H9 (cell line): Measurements from ENCODE around the gene VSTM4. TPM values are rescaled to one million over a fixed set of nuclear protein-coding genes. Genes with fewer than 3 reads are reported as not detected.

Experiments
- DNase-seq: peaks from one replicate; pipeline ENCODE4 v3.0.0-alpha.2; 2017
- H2AFZ ChIP-seq: one replicate; pipeline ENCODE4 v1.6.1; 2013; ENCODE audit warnings: mild to moderate bottlenecking, low read length, control low read depth, moderate library complexity
- H2AK5ac ChIP-seq: 2 replicates; pipeline ENCODE4 v1.6.1; 2013; ENCODE audit warnings: low read length, control low read depth, mixed read lengths; ENCODE audit not compliant: insufficient read length
- H2BK120ac ChIP-seq: one replicate; pipeline ENCODE4 v1.6.1; 2013; ENCODE audit warnings: low read depth, mild to moderate bottlenecking, low read length, control low read depth, inconsistent platforms; ENCODE audit not compliant: poor library complexity, severe bottlenecking
- H2BK12ac ChIP-seq: 2 replicates; pipeline ENCODE4 v1.6.1; 2013; ENCODE audit warnings: low read length, control low read depth, mixed read lengths, low read depth; ENCODE audit not compliant: insufficient read length
- H2BK15ac ChIP-seq: 2 replicates; pipeline ENCODE4 v1.6.1; 2013; ENCODE audit warnings: low read depth, low read length, control low read depth
- H2BK20ac ChIP-seq: one replicate; pipeline ENCODE4 v1.6.1; 2013; ENCODE audit warnings: low read depth, mild to moderate bottlenecking, low read length, control low read depth, inconsistent platforms; ENCODE audit not compliant: poor library complexity, severe bottlenecking
- H2BK5ac ChIP-seq: 2 replicates; pipeline ENCODE4 v1.6.1; 2013; ENCODE audit warnings: low read length, control low read depth, mixed read lengths; ENCODE audit not compliant: insufficient read length
- H3K14ac ChIP-seq: 2 replicates; pipeline ENCODE4 v1.6.1; 2013; ENCODE audit warnings: low read length, control low read depth; ENCODE audit not compliant: insufficient read depth
- H3K18ac ChIP-seq: 2 replicates; pipeline ENCODE4 v1.6.1; 2013; ENCODE audit warnings: low read depth, mild to moderate bottlenecking, mixed read lengths, low read length, control low read depth; ENCODE audit not compliant: insufficient read length
- H3K23ac ChIP-seq: 2 replicates; pipeline ENCODE4 v1.6.1; 2013; ENCODE audit warnings: low read length, control low read depth, mixed read lengths, low read depth; ENCODE audit not compliant: insufficient read length
- H3K23me2 ChIP-seq: 2 replicates; pipeline ENCODE4 v1.6.1; 2013; ENCODE audit warnings: low read depth, mild to moderate bottlenecking, mixed read lengths, low read length, control low read depth; ENCODE audit not compliant: insufficient read length, poor library complexity, severe bottlenecking
- H3K27ac ChIP-seq: 2 replicates; pipeline ENCODE4 v1.5.1; 2013; ENCODE audit warnings: low read length, control low read depth, mixed read lengths, low read depth; ENCODE audit not compliant: insufficient read length
- H3K27me3 ChIP-seq: 2 replicates; pipeline ENCODE4 v1.6.1; 2013; ENCODE audit warnings: low read length, control low read depth, inconsistent platforms; ENCODE audit not compliant: insufficient read depth
- H3K4ac ChIP-seq: 2 replicates; pipeline ENCODE4 v1.6.1; 2013; ENCODE audit warnings: low read depth, mild to moderate bottlenecking, control low read depth, inconsistent platforms, low read length, moderate library complexity
- H3K4me1 ChIP-seq: 2 replicates; pipeline ENCODE4 v1.6.1; 2013; ENCODE audit warnings: low read length, control low read depth, inconsistent platforms; ENCODE audit not compliant: insufficient read depth
- H3K4me2 ChIP-seq: 2 replicates; pipeline ENCODE4 v1.6.1; 2013; ENCODE audit warnings: low read length, control low read depth, mixed read lengths; ENCODE audit not compliant: insufficient read length, insufficient read depth
- H3K56ac ChIP-seq: 2 replicates; pipeline ENCODE4 v1.6.1; 2013; ENCODE audit warnings: low read depth, mild to moderate bottlenecking, mixed read lengths, low read length, control low read depth; ENCODE audit not compliant: insufficient read length
- H3K79me1 ChIP-seq: 2 replicates; pipeline ENCODE4 v1.6.1; 2013; ENCODE audit warnings: low read depth, mild to moderate bottlenecking, moderate library complexity, low read length, control low read depth, inconsistent platforms; ENCODE audit not compliant: insufficient read depth, poor library complexity, severe bottlenecking
- H3K79me2 ChIP-seq: 2 replicates; pipeline ENCODE4 v1.6.1; 2013; ENCODE audit warnings: low read length, control low read depth, inconsistent platforms; ENCODE audit not compliant: insufficient read depth
- H3K9ac ChIP-seq: 2 replicates; pipeline ENCODE4 v1.6.1; 2013; ENCODE audit warnings: low read length, control low read depth, mixed read lengths; ENCODE audit not compliant: insufficient read length; ENCODE audit errors: extremely low read depth
- H3K9me3 ChIP-seq: one replicate; pipeline ENCODE4 v1.6.1; 2013; ENCODE audit warnings: low read depth, low read length, inconsistent platforms; ENCODE audit not compliant: control insufficient read depth
- H3T11ph ChIP-seq: one replicate; pipeline ENCODE4 v1.6.1; 2013; ENCODE audit warnings: mild to moderate bottlenecking, low read length, control low read depth, inconsistent platforms
- H4K20me1 ChIP-seq: one replicate; pipeline ENCODE4 v1.6.1; 2013; ENCODE audit not compliant: control insufficient read depth, insufficient read length, insufficient read depth
- H4K5ac ChIP-seq: 2 replicates; pipeline ENCODE4 v1.6.1; 2013; ENCODE audit warnings: low read depth, mild to moderate bottlenecking, mixed read lengths, low read length, control low read depth; ENCODE audit not compliant: insufficient read length
- H4K8ac ChIP-seq: replicated peaks from 2 replicates; pipeline ENCODE4 v1.6.1; 2013; ENCODE audit warnings: low read length, control low read depth, mixed read lengths, low read depth; ENCODE audit not compliant: insufficient read length
- H4K91ac ChIP-seq: 2 replicates; pipeline ENCODE4 v1.6.1; 2013; ENCODE audit warnings: low read depth, mild to moderate bottlenecking, moderate library complexity, mixed read lengths, low read length, control low read depth; ENCODE audit not compliant: insufficient read length
- H3K27ac Mint-ChIP-seq, 3 experiments: 2 replicates in 2 of 3; 3 replicates in 1 of 3; pipeline ENCODE4 v1.8.0; 2020 to 2021; ENCODE audit warnings: mixed read lengths in 3 of 3, mild to moderate bottlenecking in 1 of 3, moderate library complexity in 1 of 3
- H3K27me3 Mint-ChIP-seq: 2 replicates; pipeline ENCODE4 v1.8.0; 2021; ENCODE audit warnings: low read depth, mild to moderate bottlenecking, moderate library complexity, mixed read lengths
- H3K36me3 Mint-ChIP-seq, 3 experiments: 2 replicates in 2 of 3; 3 replicates in 1 of 3; pipeline ENCODE4 v1.8.0; 2020 to 2021; ENCODE audit warnings: low read depth in 3 of 3, mixed read lengths in 3 of 3; ENCODE audit not compliant: insufficient read depth in 1 of 3
- H3K4me1 Mint-ChIP-seq, 2 experiments: 2 replicates each; pipeline ENCODE4 v1.8.0; 2020; ENCODE audit warnings: mixed read lengths in 2 of 2
- H3K4me3 Mint-ChIP-seq, 2 experiments: 2 replicates in 1 of 2; 3 replicates in 1 of 2; pipeline ENCODE4 v1.8.0; 2020 to 2021; ENCODE audit warnings: mild to moderate bottlenecking in 2 of 2, mixed read lengths in 2 of 2, moderate library complexity in 1 of 2
- H3K9me3 Mint-ChIP-seq, 2 experiments: 2 replicates in 1 of 2; 3 replicates in 1 of 2; pipeline ENCODE4 v1.8.0; 2020; ENCODE audit warnings: mild to moderate bottlenecking in 2 of 2, mixed read lengths in 2 of 2, moderate library complexity in 1 of 2
- WGBS: extraction: QIAGEN DNeasy Blood & Tissue Kit; methylation state at CpG from one replicate; pipeline ENCODE4 v1.1.7; 2013; ENCODE audit warnings: missing lambda C conversion rate, low lambda C conversion rate, mixed read lengths; ENCODE audit not compliant: insufficient read length; ENCODE audit errors: extremely low coverage; 5-methylcytosine and 5-hydroxymethylcytosine counted together
- total RNA-seq: library from RNA; stranded (reverse); gene quantifications from 2 replicates; pipeline ENCODE4 v1.2.1, GENCODE V29; 2021
- TF ChIP-seq, protein P1 (sequence below): fragments of 200-600 bp; sonication (generic); conservative IDR thresholded peaks from 3 replicates; pipeline ENCODE4 v1.8.0; 2021; ENCODE audit warnings: antibody characterized with exemption, mild to moderate bottlenecking

Gene VSTM4
- total RNA-seq, 1 experiment from 2014 or later = 0.44 TPM

DNA sequence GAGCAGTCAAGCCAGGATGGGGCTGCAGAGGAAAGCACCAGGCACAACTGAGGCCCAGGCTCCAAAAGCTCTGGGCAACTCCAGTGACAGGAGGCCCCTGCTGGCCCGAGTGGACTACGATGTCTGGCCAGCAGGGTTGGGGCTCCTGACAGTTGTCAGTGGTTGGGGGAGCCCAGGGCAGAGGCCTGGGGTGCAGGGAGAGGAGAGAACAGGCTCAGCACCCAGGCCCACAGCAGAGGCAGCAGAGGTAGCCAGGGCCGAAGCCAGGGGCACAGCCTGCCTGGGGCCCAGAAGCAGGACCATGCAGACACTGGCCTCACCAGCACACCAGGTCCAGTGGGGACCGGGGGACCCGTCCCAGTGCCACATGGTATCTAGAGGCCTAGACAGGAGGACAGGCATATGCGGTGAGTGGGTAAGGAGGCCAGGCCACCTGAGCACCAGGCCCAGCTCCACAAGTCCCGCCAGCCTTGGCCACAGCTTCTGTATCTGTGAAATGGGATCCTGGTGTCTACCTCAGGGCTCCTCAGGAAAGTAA is 129.6 kb downstream of the VSTM4 start:
- H3K18ac ChIP-seq = no peak overlapping the region
- H3K36me3 Mint-ChIP-seq = no peaks in the 10 kb centered on the region
- no peak overlapping the region for H4K8ac ChIP-seq
- H3T11ph ChIP-seq = no peak overlapping the region
- no peak overlapping the region; the same call in 1 of the 2 replicates for H3K14ac ChIP-seq
- no peaks in the 10 kb centered on the region for H3K27me3 ChIP-seq
- no peaks in the 10 kb centered on the region for H3K27me3 Mint-ChIP-seq
- no peaks in the 10 kb centered on the region for H3K4me1 Mint-ChIP-seq
- no peak overlapping the region for H3K27ac Mint-ChIP-seq
- H2BK120ac ChIP-seq = no peak overlapping the region
- no peak overlapping the region for H3K4me2 ChIP-seq
- H2BK12ac ChIP-seq = no peak overlapping the region
- H3K27ac ChIP-seq = no peak overlapping the region
- no peaks in the 10 kb centered on the region for H3K79me2 ChIP-seq
- no peak overlapping the region for H2BK20ac ChIP-seq
- no peak overlapping the region for H4K5ac ChIP-seq
- H3K9me3 ChIP-seq = no peaks in the 10 kb centered on the region
- H2AK5ac ChIP-seq = no peak overlapping the region
- H3K9me3 Mint-ChIP-seq = no peaks in the 10 kb centered on the region
- WGBS = no CpG with 5 or more reads among the region's 7 CpGs
- no peak for DNase-seq
- no peak overlapping the region for H3K9ac ChIP-seq
- H3K4me1 ChIP-seq = no peaks in the 10 kb centered on the region
- no peak overlapping the region for H3K4me3 Mint-ChIP-seq
- no peak overlapping the region for H3K56ac ChIP-seq
- no peak overlapping the region for H4K91ac ChIP-seq
- no peaks in the 10 kb centered on the region for H4K20me1 ChIP-seq
- no peak overlapping the region for H3K23ac ChIP-seq
- no peaks in the 10 kb centered on the region for H3K79me1 ChIP-seq
- H3K23me2 ChIP-seq = no peaks in the 10 kb centered on the region
- H3K4ac ChIP-seq = no peak overlapping the region
- H2BK15ac ChIP-seq = no peak overlapping the region
- no peak overlapping the region for H2BK5ac ChIP-seq
- TF ChIP-seq, protein P1, sequence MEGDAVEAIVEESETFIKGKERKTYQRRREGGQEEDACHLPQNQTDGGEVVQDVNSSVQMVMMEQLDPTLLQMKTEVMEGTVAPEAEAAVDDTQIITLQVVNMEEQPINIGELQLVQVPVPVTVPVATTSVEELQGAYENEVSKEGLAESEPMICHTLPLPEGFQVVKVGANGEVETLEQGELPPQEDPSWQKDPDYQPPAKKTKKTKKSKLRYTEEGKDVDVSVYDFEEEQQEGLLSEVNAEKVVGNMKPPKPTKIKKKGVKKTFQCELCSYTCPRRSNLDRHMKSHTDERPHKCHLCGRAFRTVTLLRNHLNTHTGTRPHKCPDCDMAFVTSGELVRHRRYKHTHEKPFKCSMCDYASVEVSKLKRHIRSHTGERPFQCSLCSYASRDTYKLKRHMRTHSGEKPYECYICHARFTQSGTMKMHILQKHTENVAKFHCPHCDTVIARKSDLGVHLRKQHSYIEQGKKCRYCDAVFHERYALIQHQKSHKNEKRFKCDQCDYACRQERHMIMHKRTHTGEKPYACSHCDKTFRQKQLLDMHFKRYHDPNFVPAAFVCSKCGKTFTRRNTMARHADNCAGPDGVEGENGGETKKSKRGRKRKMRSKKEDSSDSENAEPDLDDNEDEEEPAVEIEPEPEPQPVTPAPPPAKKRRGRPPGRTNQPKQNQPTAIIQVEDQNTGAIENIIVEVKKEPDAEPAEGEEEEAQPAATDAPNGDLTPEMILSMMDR = no peak
- no peak overlapping the region for H2AFZ ChIP-seq
